IPS DF 19.7 (cell line): Measurements from ENCODE around the gene CAP1.
"Not testable (repeated sequence)": the region's sequence is repeated elsewhere in the genome, so short reads cannot be mapped to it uniquely, and the experiment has no call there.

ENCODE experiments used
- DNase-seq: peaks from one replicate; pipeline ENCODE4 v3.0.0-alpha.2; 2013; ENCODE audit warnings: low read depth, low spot score

Gene CAP1

GRCh38 chr1:40040511-40041465, at the start of gene CAP1:
Gene CAP1, plus strand, starts transcription at chr1:40040729. Its CDS starts 18,618 bp downstream, at chr1:40059347.
- peak; percentile 76 for DNase-seq

DNA sequence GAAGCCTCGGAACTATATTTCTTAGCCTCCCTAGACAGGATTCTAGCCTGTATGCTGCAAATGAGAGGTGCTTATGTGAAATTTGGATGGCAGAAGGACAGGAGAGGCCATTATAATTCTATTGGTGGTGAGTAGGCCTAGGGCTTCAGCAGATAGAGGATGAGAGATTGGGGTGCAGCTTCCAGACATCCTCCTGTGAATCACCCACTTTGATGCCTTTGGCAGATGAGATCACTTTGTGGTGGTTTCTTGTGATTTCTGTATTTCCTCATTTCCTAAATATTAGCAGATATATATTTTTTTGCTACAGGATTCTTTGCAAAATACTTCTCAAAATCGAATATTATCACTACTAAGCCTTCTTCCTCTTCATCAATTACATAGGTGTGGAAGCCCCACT, 48.3 kb upstream of the CAP1 start:
- no peak for DNase-seq

- DNase-seq: no peak
Observed at GRCh38 chr1:39992888-39993287, 47.6 kb upstream of the CAP1 start.

DNA sequence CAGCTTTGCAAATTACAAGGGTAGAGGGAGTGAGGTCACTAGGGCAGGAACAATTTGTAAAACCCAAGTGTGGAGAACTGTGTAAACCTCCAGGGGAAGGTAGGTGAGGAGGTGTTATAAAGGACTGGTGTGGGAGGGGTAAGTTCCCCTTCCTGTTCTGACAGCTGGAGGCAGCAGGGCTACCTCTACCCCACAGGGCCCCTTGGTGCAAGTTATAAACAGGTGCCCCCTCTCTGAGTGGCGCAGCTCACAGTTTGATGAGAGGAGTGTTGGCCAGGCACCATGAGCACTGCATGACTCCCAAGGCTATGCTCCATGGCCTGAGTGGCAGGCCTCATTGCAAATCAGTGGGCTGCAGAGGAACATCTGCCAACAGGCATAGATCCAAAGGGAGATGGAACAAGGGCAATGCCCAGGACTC, 44.5 kb upstream of the CAP1 start:
- DNase-seq: no peak

GRCh38 chr1:39996396-39997004, 44.0 kb upstream of the CAP1 start:
- DNase-seq: no peak

- no peak for DNase-seq
Observed at GRCh38 chr1:40001456-40001855, 39.1 kb upstream of the CAP1 start.

DNA sequence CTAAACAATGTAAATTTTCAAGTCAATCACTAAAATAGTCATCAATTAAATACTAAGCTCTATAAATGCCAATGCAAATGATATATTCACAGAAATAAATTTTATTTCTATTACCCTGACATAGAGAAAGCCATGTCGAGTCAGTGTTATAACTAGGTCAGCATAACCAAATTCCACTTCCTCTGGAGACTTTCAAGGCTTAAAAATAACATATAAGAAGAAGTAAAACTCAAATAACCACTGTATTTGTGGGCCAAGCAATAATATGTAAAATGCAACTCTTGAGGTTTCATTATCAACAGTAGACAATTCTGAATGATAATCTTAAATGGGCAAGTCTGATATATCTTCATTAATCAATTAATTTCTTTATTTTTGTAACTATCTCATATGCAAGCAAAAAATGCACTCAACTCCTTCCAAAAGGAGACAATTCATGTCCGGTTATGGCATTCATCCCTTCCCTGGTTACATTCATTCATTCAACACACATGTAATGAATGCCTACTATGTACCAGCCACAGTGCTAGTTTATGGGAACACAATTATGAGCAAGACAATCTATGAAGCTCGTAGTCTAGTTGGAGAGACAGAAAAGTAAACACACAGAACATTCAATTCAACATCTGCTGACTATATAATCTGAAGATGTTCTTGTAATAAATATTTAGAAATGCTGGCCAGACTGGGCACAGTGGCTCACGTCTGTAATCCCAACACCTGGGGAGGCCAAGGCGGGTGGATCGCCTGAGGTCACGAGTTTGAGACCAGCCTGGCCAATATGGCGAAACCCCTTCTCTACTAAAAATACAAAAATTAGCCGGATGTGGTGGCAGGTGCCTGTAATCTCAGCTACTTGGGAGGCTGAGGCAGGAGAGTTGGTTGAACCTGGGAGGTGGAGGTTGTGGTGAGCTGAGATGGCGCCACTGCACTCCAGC, 37.1 kb upstream of the CAP1 start:
- DNase-seq: no peak

DNA sequence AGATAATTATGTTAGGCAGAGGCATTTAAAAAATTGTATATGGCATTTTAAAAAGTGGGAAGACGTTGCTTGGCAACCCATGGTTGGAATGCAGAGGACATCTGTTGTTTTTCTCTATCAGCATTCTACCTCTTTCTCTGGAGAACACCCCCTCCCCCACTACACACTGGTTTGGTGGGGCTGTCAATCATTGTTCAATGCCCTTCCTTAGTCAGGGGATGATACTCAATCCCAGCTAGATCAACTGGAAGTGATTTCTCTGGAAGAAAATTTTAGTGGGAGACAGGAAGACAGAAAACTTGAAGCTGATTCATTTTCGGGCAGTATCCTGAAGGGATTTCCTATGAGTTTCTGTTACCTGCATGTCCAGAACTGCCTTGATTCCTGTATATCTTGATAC, 35.7 kb upstream of the CAP1 start:
- DNase-seq: no peak

DNA sequence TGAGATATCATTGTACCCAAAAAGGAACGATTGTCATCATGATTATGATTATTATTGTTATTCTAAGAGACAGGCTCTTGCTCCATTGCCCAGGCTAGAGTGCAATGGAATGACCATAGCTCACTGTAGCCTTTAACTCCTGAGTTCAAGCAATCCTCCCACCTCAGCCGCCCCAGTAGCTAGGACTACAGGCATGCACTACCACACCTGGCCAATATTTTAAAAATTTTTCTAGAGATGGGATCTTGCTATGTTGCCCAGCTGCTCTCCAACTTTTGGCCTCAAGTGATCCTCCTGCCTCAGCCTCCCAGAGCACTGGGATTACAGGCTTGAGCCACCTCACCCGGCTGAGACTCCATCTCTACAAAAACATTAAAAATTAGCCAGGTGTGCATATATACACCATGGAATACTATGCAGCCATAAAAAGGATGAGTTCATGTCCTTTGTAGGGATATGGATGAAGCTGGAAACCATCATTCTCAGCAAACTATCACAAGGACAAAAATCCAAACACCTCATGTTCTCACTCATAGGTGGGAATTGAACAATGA, 33.0 kb upstream of the CAP1 start:
- not testable (repeated sequence) for DNase-seq

- no peak for DNase-seq
Observed at GRCh38 chr1:40011198-40011597, 29.3 kb upstream of the CAP1 start.

DNA sequence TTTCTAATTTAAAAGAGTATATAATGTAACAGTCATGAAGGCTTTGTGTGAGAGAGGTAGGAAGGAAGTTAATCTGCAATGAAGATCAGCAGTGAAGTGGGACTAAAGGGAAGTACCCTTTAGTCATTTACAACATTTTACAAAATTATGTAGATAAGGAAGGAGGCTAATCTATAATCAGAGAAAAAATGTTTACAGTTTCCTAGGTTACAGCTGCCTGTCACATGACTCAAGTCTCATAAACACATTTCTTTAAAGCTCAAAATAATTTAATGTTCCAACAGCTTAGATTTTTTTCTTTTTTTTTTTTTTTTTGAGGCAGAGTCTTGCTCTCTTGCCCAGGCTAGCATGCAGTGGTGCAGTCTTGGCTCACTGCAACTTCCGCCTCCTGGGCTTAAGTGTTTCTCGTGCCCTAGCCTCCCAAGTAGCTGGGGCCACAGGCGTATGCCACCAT, 26.2 kb upstream of the CAP1 start:
- DNase-seq: no peak

GRCh38 chr1:40014812-40015594, 25.5 kb upstream of the CAP1 start:
- DNase-seq: no peak

DNA sequence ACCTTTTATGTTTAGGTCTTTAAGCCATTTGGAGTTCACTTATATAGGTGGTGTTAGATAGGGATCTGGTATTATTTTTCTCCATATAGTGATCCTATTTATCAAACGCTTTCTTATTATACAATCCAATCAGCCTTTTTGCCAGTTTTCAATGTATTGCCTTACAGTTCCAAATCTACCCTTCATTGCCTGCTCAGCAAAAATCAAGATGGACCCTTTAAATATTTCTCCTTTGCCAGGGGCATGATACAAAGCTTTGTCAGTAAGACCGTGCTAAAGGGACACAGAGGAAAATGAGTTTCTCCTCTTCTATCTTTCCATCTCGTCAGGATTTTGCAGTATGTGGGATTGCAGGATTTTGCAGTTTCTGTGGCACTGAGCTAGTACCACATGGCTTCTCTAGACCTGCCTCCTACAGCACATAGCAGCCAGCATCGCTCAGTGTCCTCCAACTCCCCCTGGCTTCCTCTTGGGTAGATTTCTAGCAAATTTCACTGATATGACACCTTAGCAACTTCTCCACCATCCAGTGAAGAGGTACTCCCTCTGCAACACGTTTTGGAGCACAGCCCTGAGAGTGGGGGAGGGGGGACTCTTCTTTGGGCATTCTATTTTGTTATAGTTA, 22.5 kb upstream of the CAP1 start:
- DNase-seq: no peak

DNA sequence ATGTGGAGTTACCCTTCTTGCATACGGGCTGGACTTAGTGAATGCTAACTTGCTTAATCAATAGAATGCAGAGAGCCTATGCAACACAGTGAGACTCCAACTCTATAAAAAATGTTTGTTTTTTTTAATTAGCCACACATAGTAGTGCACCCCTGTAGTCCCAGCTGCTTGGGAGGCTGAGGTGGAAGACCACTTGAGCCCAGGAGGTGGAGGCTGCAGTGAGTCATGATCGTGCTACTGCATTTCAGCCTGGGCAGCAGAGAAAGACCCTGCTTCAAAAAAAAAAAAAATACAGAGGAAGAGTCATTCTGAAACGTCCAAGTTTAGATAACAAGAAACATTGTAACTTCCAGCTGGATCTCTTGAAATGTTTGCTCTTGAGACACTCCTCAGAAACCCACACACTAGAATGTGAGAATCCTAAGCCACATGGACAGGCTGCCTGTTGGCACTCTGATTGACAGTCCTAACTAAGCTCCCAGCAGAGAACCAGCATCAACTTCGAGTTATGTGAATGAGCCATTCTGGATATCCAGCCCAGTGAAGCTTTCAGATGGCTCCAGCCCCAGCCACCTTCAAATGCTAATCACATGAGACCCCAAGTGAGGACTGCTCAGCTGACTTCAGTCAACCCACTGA, 20.0 kb upstream of the CAP1 start:
- DNase-seq: no peak

GRCh38 chr1:40023379-40023944, 17.1 kb upstream of the CAP1 start:
- DNase-seq: no peak

DNA sequence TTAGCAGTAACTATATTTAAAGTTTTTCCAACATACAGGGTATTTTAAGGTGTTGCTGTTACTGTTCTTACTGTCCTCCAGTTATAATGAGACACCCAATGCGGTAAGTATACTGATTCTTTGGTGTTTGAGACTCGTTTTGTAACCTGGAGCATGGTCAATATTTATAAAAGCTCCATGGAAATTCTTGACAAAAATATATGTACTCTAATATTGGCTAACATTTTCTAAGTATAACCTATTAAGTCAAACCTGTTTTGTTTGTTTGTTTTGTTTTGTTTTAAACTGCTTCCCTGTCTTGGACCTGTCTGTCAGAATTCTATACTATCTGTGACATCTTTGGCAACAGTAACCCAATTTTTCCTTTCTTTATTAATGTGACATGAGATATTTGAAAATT, 15.9 kb upstream of the CAP1 start:
- DNase-seq: no peak

GRCh38 chr1:40027647-40028046, 12.9 kb upstream of the CAP1 start:
- no peak for DNase-seq

- DNase-seq: no peak
Observed at GRCh38 chr1:40029608-40030007, 10.9 kb upstream of the CAP1 start.

DNA sequence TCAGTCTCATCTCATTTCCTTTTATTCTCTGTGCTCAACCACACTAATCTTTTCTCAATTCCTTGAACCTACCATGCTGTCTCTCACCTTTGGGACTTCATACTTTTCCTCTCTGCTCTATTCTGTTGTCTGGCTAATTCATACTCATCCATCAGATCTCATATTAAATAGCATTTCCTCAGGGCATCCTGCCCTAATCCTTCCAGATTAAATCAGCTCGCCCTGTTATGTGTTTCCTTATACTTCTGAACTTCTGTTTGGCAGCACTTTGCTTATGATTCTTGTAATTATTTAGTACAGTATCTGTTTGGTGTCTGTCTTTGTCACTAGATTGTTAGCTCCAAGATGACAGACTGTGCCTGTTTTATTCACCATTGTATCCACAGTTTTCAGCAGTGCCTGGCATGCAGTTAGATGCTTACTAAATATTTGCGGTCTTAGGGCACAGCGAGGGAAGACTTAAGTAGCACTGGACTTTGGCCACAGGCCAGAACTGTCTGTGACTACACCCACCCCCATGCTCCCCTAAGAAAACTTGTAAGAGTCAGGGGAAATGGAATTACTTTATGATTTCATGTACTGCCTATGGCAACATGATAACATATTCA, 9.9 kb upstream of the CAP1 start:
- DNase-seq: no peak
